DOHH2 (cell line): Measurements from ENCODE around the gene NUDT16.

Experiments used
- H3F3A ChIP-seq: fragments of 200-600 bp; sonication (generic), shearing (Covaris generic); 2 replicates; pipeline ENCODE4 v1.6.0; 2016; ENCODE audit warnings: antibody characterized with exemption, mild to moderate bottlenecking; ENCODE audit not compliant: control insufficient read depth, insufficient read depth
- H3K27ac ChIP-seq: fragments of 200-600 bp; sonication (generic); 2 replicates; pipeline ENCODE4 v1.5.1; 2014; ENCODE audit warnings: low read depth, mild to moderate bottlenecking, low read length, moderate library complexity
- H3K27me3 ChIP-seq: fragments of 200-600 bp; sonication (generic); 2 replicates; pipeline ENCODE4 v1.6.1; 2014; ENCODE audit warnings: mild to moderate bottlenecking, low read length, mixed read lengths; ENCODE audit not compliant: control insufficient read depth
- H3K36me3 ChIP-seq: fragments of 200-600 bp; sonication (generic); 2 replicates; pipeline ENCODE4 v1.6.1; 2014; ENCODE audit warnings: mild to moderate bottlenecking, low read length, moderate library complexity, mixed read lengths; ENCODE audit not compliant: control insufficient read depth
- H3K4me1 ChIP-seq: fragments of 200-600 bp; sonication (generic); 2 replicates; pipeline ENCODE4 v1.6.1; 2014; ENCODE audit warnings: mild to moderate bottlenecking, low read length, mixed read lengths; ENCODE audit not compliant: control insufficient read depth
- H3K4me2 ChIP-seq: fragments of 200-600 bp; sonication (generic); 2 replicates; pipeline ENCODE4 v1.6.0; 2014; ENCODE audit warnings: mild to moderate bottlenecking, low read length, moderate library complexity
- H3K4me3 ChIP-seq: fragments of 200-600 bp; sonication (generic); 2 replicates; pipeline ENCODE4 v1.5.1; 2014; ENCODE audit warnings: mild to moderate bottlenecking, low read length, mixed read lengths
- H3K79me2 ChIP-seq: fragments of 200-600 bp; sonication (generic); 2 replicates; pipeline ENCODE4 v1.6.1; 2014; ENCODE audit warnings: mild to moderate bottlenecking, low read length, mixed read lengths; ENCODE audit not compliant: control insufficient read depth
- H3K9me2 ChIP-seq: fragments of 200-600 bp; sonication (generic); replicated peaks from 2 replicates; pipeline ENCODE4 v1.6.1; 2014; ENCODE audit warnings: mild to moderate bottlenecking, low read length, mixed read lengths; ENCODE audit not compliant: control insufficient read depth
- H3K9me3 ChIP-seq: fragments of 200-600 bp; sonication (generic); 2 replicates; pipeline ENCODE4 v1.6.1; 2014; ENCODE audit warnings: antibody characterized with exemption, low read length, mixed read lengths; ENCODE audit not compliant: control insufficient read depth, insufficient read depth
- H4K20me1 ChIP-seq: fragments of 200-600 bp; sonication (generic); 2 replicates; pipeline ENCODE4 v1.6.0; 2014; ENCODE audit warnings: low read depth, mild to moderate bottlenecking, antibody characterized with exemption, low read length, moderate library complexity; ENCODE audit not compliant: control insufficient read depth, insufficient read depth
- CTCF ChIP-seq: fragments of 200-600 bp; sonication (generic); IDR thresholded peaks from one replicate; pipeline ENCODE4 v1.5.1; 2014; ENCODE audit warnings: antibody characterized with exemption, mild to moderate bottlenecking, low read depth, low read length; ENCODE audit not compliant: poor library complexity, severe bottlenecking
- EZH2phosphoT487 ChIP-seq: fragments of 200-600 bp; sonication (generic); IDR thresholded peaks from 2 replicates; pipeline ENCODE4 v1.6.1; 2017; ENCODE audit warnings: borderline replicate concordance, mild to moderate bottlenecking, antibody characterized with exemption, low read length, moderate library complexity, mixed read lengths

The NUDT16 gene

GRCh38 chr3:131353016-131353877 lies 28.3 kb upstream of the NUDT16 start:
- no peaks in the 10 kb centered on the region for H3K9me2 ChIP-seq
- no peaks in the 10 kb centered on the region for H3K36me3 ChIP-seq
- H3F3A ChIP-seq, result no peaks in the 10 kb centered on the region
- no peaks in the 10 kb centered on the region for H3K9me3 ChIP-seq
- H3K27me3 ChIP-seq, result no peaks in the 10 kb centered on the region
- no peaks in the 10 kb centered on the region for H3K4me1 ChIP-seq
- H3K27ac ChIP-seq, result no peak overlapping the region
- H3K4me3 ChIP-seq, result no peak overlapping the region
- no peak for TF ChIP-seq EZH2phosphoT487
- TF ChIP-seq CTCF, result no peak
- H3K79me2 ChIP-seq, result no peaks in the 10 kb centered on the region
- H3K4me2 ChIP-seq, result no peak overlapping the region
- no peaks in the 10 kb centered on the region for H4K20me1 ChIP-seq

GRCh38 chr3:131353986-131354385 lies 27.6 kb upstream of the NUDT16 start:
- Histone ChIP-seq H3K4me2 (no peak overlapping the region), H3F3A (no peaks in the 10 kb centered on the region), H3K4me3 (no peak overlapping the region), H3K36me3 (no peaks in the 10 kb centered on the region), H3K79me2 (no peaks in the 10 kb centered on the region), H3K9me3 (no peaks in the 10 kb centered on the region), H4K20me1 (no peaks in the 10 kb centered on the region), H3K9me2 (no peaks in the 10 kb centered on the region), H3K27ac (no peak overlapping the region), H3K27me3 (no peaks in the 10 kb centered on the region), H3K4me1 (no peaks in the 10 kb centered on the region)
- TF ChIP-seq CTCF, result no peak
- no peak for TF ChIP-seq EZH2phosphoT487

- Histone ChIP-seq H4K20me1 (no peaks in the 10 kb centered on the region), H3K79me2 (no peaks in the 10 kb centered on the region), H3F3A (no peaks in the 10 kb centered on the region), H3K27me3 (no peaks in the 10 kb centered on the region), H3K9me2 (no peaks in the 10 kb centered on the region), H3K27ac (no peak overlapping the region), H3K4me3 (no peak overlapping the region), H3K4me1 (no peaks in the 10 kb centered on the region), H3K4me2 (no peak overlapping the region), H3K9me3 (no peaks in the 10 kb centered on the region), H3K36me3 (no peaks in the 10 kb centered on the region)
- TF ChIP-seq CTCF (no peak), EZH2phosphoT487 (no peak)
These were observed 25.5 kb upstream of the NUDT16 start for GRCh38 chr3:131356006-131356595.
